Fibroblast of mammary gland (primary cell): ENCODE data around the gene RBKS.
"Not testable (repeated sequence)": the region's sequence is repeated elsewhere in the genome, so short reads cannot be mapped to it uniquely, and the experiment has no call there.

Experiments used
- DNase-seq: peaks from one replicate; pipeline ENCODE4 v3.0.0-alpha.2; 2010; ENCODE audit warnings: low read depth
- H3K4me3 ChIP-seq: 2 replicates; pipeline ENCODE4 v1.5.1; 2011; ENCODE audit warnings: low read depth, mild to moderate bottlenecking, low read length, moderate library complexity; ENCODE audit not compliant: control insufficient read depth
- TF ChIP-seq, protein P1 (sequence below): conservative IDR thresholded peaks from 2 replicates; pipeline ENCODE4 v1.5.1; 2011; ENCODE audit warnings: low read depth, low read length, inconsistent platforms; ENCODE audit not compliant: control insufficient read depth, insufficient read depth

The RBKS gene

DNA sequence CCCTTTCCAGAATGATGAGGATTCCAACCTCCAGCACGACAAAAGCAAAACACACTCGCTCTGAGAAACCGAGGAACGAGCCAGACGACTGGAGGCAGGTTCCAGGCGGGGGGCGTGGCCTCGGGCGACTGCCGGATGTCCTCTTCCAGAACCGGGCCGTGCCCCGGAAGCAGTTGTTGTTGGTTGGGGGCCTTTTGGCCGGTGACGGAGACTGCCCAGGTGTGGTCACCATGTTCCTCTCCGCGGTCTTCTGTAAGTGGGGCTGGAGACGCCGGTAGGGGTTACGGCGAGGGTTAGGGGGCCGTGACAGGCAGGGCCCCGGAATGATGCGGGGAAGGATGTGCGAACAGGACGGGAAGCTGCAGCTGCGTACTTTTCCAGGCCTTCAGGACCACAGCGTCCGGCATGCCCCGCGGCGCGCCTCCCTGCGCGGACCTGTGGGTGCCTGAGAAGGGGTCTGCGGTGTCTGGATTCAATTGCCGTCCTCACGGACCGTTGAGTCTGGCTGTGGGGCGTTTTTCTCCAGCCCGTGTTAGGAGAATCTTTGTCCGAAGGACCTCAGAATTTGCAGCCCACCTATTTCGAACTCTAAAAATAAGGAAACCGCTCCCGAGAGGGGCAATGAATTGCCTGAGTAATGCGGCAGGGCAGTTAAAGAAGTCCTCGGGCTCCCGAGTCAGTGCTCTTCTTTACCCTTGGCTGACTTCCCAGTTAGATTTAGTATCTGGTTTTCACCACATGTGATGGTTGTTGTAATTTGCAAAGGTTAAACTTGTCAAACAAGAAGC, 118.4 kb downstream of the RBKS start, which contains the start of gene MRPL33:
MRPL33 (plus strand) TSS at position 172 of the 788 bp plus-strand sequence; CDS start at position 231, 59 bp downstream.
- TF ChIP-seq, protein P1, sequence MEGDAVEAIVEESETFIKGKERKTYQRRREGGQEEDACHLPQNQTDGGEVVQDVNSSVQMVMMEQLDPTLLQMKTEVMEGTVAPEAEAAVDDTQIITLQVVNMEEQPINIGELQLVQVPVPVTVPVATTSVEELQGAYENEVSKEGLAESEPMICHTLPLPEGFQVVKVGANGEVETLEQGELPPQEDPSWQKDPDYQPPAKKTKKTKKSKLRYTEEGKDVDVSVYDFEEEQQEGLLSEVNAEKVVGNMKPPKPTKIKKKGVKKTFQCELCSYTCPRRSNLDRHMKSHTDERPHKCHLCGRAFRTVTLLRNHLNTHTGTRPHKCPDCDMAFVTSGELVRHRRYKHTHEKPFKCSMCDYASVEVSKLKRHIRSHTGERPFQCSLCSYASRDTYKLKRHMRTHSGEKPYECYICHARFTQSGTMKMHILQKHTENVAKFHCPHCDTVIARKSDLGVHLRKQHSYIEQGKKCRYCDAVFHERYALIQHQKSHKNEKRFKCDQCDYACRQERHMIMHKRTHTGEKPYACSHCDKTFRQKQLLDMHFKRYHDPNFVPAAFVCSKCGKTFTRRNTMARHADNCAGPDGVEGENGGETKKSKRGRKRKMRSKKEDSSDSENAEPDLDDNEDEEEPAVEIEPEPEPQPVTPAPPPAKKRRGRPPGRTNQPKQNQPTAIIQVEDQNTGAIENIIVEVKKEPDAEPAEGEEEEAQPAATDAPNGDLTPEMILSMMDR, result no peak
- DNase-seq, result peak; percentile 85

DNA sequence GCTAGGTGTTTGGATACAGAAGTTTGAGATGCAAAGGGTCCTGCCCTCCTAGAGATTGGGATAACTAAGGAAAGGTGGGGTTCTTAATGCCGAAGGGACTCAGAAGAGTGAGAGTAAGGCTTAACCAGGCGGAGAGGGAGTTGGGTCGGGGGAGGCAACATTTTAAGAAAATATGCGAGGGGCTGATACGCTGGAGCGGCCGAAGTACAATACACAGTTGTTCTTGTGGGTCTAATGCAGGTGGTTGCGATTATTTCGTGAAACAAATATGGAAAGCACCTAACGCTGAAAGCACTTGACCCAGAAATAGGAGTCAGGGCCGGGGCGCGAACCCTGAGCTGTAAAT, 119.0 kb downstream of the RBKS start:
- TF ChIP-seq, protein P1, result no peak
- H3K4me3 ChIP-seq, result peak overlapping the region; percentile 94
- DNase-seq, result no peak

More for the DNA sequence above, 118.4 kb downstream of the RBKS start, which contains the start of gene MRPL33:
- peak within 1 kb of the TSS; percentile 94 for H3K4me3 ChIP-seq

DNA sequence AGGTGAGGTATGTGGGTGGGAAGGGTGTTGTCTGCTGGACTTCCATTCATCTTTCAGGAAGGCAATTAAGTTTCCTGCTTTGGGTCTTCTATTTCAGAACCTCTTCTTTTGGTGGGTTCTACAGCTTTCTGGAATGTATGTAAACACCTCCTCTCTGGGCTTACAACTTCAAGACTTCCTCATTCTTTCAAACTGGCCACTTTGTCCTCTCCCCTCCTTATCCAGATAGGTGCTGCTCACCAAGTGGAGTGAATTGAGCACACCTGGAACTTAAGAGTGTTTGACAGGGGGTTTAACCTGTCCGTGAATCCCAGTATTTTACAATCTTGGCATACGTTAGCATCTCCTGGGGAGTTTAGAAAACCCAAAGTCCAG, 123.9 kb downstream of the RBKS start:
- TF ChIP-seq, protein P1, result no peak
- no peak for DNase-seq
- no peak overlapping the region for H3K4me3 ChIP-seq

DNA sequence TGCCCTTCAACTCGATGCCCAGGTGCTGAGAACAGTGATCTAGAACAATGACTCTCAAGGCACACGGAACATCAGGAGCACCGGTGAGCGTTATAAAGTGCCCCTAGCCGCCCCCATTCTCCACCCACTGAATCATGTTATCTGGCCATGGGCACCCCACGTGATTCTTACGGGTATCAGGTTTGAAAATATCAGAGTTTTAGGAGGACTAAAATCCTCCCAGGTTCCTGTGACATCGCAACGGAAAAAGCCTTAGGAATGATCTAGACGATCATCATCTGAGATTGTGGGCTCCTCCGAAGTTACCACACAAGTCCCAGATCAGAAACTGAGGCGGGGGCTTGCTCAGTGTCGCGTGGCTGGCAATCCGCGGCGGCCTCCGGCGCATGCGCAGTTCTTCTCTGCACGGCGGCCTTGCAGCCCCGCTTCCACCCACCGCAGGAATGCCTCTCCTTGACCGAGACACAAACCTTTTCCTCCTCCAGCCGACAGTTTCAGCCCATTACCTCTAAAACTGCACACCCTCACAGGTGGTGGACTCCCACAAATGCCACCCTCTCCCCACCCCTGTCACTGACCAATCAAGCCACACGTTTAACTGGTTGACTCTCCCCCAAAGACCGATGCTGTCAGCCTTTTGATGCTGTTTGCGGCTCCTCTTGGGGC, 124.4 kb downstream of the RBKS start:
- peak; percentile 25 for DNase-seq
- TF ChIP-seq, protein P1, result no peak
- H3K4me3 ChIP-seq, result peak overlapping the region; percentile 10

DNA sequence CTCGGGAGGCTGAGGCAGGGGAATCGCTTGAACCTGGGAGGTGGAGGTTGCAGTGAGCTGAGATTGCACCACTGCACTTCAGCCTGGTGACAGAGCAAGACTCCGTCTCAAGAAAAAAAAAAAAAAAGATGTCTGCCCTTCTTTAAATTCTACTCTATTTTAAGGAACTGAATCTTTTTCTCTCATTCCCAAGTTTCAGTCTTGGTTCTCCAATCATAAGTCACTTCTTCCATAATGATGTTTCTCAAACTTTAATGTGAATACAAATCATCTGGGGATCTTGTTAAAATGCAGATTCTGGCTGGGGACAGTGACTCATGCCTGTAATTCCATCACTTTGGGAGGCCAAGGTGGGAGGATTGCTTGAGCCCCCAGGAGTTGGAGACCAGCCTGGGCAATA, 125.7 kb downstream of the RBKS start:
- not testable (repeated sequence) for H3K4me3 ChIP-seq, DNase-seq

DNA sequence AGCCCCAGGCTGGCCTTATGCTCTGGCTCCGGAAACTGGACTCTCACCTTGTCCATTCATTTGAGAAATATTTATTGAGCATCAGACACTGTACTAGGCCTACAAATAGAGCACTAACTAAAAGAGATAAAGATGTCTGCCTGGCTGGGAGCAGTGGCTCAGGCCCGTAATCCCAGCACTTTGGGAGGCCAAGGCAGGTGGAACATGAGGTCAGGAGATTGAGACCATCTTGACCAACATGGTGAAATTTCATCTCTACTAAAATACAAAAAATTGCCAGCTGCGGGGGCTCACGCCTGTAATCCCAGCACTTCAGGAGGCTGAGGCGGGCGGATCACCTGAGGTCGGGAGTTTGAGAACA, 126.3 kb downstream of the RBKS start:
- H3K4me3 ChIP-seq, result no peak overlapping the region
- TF ChIP-seq, protein P1, result no peak
- DNase-seq, result no peak
